Measurements from ENCODE around the gene TFDP3.

The TFDP3 gene

DNA sequence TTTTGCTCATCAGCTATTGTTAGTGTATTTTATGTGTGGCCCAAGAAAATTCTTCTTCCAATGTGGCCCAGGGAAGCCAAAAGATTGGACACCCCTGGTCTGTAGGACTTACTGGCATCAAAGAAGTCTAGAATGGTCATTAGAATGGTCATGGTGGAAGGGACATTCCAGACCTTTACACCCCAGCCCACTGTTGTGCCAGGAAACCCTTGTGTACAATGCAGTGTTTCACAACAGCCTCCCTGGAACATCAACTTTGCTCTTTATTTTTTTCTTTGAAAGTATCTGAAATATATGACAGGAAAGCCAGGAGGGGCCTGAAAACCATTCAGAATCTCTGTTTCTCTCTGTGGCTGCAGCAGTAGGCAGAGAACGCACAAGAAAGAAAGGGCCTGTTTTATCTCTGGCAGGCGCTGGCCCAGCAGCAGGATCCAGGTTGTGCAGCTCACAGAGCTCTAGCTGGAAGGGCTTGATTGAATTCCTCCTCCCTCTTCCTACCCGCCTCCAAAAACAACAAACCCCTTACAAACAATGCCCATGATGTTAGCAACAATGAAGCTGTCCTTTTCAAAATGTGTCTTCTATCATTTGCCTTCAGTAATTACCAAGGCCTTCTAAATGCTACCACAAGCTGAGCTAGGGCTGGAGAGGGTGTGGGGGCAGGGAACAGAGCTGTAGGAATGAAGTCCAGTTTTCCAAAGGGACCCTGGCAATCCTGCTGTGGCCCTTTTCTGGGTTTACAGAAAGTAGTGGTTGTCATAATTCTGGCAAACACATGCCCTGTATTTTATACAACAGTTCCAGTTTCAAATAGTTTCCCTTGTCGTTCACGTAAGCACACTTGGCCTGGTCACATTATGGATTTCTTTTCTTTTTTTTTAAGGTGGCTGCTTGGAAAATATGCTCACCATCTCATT, 32.3 kb upstream of the TFDP3 start:
- peak overlapping the region; percentile 40 for H3K27ac Mint-ChIP-seq
- H3K4me1 Mint-ChIP-seq = peaks cover 30% of the 10 kb centered on the region
- peaks cover 15% of the 10 kb centered on the region for H3K36me3 Mint-ChIP-seq (ENCODE audit: low read depth)
- peaks cover 36% of the 10 kb centered on the region for H3K9me3 Mint-ChIP-seq
- no peak for DNase-seq
- TF ChIP-seq, protein P1, sequence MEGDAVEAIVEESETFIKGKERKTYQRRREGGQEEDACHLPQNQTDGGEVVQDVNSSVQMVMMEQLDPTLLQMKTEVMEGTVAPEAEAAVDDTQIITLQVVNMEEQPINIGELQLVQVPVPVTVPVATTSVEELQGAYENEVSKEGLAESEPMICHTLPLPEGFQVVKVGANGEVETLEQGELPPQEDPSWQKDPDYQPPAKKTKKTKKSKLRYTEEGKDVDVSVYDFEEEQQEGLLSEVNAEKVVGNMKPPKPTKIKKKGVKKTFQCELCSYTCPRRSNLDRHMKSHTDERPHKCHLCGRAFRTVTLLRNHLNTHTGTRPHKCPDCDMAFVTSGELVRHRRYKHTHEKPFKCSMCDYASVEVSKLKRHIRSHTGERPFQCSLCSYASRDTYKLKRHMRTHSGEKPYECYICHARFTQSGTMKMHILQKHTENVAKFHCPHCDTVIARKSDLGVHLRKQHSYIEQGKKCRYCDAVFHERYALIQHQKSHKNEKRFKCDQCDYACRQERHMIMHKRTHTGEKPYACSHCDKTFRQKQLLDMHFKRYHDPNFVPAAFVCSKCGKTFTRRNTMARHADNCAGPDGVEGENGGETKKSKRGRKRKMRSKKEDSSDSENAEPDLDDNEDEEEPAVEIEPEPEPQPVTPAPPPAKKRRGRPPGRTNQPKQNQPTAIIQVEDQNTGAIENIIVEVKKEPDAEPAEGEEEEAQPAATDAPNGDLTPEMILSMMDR (IDR thresholded peaks at IDR 0.05) = no peak
- H3K4me3 Mint-ChIP-seq = no peak overlapping the region
- H3K27me3 Mint-ChIP-seq (ENCODE audit: low read depth, poor library complexity) = peaks cover 3% of the 10 kb centered on the region

DNA sequence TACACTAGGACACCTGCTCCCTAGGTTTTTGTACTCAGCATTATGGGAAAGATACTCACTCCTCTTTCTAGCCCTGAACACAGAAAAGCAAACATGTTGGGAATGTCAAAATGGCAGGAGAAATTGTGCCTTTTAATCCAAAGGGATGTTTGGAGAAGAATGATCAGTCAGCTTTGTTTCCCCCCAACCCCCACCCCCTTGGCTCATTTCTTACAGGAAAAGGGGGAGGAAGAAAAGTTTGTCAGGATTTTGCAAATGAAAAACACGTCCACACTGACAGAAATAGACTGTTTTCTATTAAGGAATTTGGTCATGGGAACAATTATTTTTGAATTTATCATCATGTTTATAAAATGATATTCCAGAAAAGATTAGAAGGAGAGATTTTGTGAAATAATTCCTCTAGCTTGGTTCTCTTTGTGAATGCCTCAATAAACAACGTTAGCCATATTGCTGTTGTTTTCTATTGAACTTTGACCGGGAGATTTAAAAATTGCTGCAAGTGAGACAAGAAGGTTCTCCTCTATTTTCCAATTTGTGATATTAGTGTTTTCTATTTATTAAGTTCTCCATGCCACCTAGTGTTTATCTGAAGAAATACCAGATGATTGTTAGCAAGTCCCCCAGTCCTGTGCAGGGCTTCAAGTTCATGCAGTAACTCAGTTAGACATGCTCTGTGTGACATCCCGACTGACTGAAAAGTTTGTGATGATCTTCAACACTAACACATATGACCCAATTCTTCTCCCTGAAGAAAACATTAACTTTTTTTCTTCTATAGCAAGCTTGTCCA, 31.3 kb upstream of the TFDP3 start:
- TF ChIP-seq, protein P1 (IDR thresholded peaks at IDR 0.05) = no peak
- Mint-ChIP-seq H3K36me3 (ENCODE audit: low read depth) (peaks cover 15% of the 10 kb centered on the region), H3K4me3 (no peak overlapping the region), H3K27me3 (ENCODE audit: low read depth, poor library complexity) (peaks cover 3% of the 10 kb centered on the region), H3K9me3 (peaks cover 39% of the 10 kb centered on the region), H3K27ac (no peak overlapping the region), H3K4me1 (peaks cover 30% of the 10 kb centered on the region)
- no peak for DNase-seq

DNA sequence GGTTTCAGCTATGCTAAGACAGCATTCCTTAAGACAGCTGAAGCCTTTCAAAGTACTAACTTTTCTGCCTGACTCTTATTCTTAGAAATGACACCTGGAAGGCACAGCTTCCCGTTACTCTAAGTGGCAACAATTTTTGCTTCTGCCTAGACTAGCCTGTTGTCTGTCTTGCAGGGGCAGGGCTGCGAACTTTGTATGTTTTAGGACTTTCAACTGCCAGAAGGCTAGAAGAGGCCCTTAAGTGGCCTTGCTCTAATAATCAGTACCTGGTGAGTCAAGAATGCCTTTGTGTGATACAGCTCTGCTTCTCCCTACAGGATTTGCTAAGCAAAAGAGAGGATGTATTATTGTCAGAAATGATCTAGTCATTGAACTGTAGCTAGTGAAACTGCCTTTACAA, 30.0 kb upstream of the TFDP3 start:
- TF ChIP-seq, protein P1 (IDR thresholded peaks at IDR 0.05) = no peak
- H3K27ac Mint-ChIP-seq = no peak overlapping the region
- H3K4me1 Mint-ChIP-seq = peaks cover 30% of the 10 kb centered on the region
- H3K9me3 Mint-ChIP-seq = peaks cover 39% of the 10 kb centered on the region
- no peak for DNase-seq
- no peak overlapping the region for H3K4me3 Mint-ChIP-seq
- peaks cover 3% of the 10 kb centered on the region for H3K27me3 Mint-ChIP-seq (ENCODE audit: low read depth, poor library complexity)
- peaks cover 15% of the 10 kb centered on the region for H3K36me3 Mint-ChIP-seq (ENCODE audit: low read depth)

DNA sequence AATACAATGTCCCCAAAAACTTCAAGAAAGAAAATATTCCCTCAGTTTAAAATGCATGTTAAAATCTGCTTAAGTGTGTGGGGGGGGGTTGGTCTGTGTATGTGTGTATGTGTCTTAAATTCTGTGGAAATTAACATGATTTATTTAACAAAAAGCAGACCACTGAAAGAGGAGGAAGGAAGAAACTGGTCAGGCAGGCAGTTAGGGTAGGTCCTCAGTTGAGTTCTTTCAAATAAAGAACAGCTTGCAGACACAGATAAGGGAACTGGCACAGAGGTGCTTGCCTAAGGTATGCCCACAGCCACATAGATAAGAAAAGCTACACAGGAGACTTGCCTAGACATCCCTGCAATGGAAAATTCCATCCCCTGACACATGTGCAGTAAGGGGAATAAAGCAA, 28.8 kb upstream of the TFDP3 start:
- Mint-ChIP-seq H3K9me3 (peaks cover 39% of the 10 kb centered on the region), H3K27me3 (ENCODE audit: low read depth, poor library complexity) (peaks cover 3% of the 10 kb centered on the region), H3K4me3 (no peak overlapping the region), H3K4me1 (peaks cover 22% of the 10 kb centered on the region), H3K36me3 (ENCODE audit: low read depth) (peaks cover 15% of the 10 kb centered on the region), H3K27ac (no peak overlapping the region)
- DNase-seq = no peak
- TF ChIP-seq, protein P1 (IDR thresholded peaks at IDR 0.05) = no peak

DNA sequence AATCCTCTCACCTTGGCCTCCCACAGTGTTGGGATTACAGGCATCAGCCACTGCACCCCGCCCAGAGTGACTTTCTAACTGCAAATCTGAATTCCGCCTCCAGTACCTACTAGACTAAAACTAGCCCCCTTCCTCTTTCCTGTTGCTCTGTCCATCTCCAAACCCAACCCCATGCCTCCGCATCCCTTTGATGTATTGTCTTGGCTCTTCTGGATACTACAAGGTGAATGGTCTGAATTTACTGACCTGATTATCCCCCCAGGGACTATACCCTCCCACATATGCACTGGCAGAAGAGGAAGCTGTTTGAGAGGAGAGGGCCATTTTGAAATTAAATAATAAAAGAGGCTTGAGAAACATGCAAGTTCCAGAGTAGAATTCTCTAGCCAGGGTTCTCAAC, 17.7 kb upstream of the TFDP3 start:
- Mint-ChIP-seq H3K36me3 (ENCODE audit: low read depth) (no peaks in the 10 kb centered on the region), H3K27me3 (ENCODE audit: low read depth, poor library complexity) (peaks cover 15% of the 10 kb centered on the region), H3K27ac (no peak overlapping the region), H3K9me3 (no peaks in the 10 kb centered on the region), H3K4me1 (peaks cover 11% of the 10 kb centered on the region), H3K4me3 (no peak overlapping the region)
- DNase-seq = no peak
- TF ChIP-seq, protein P1 (IDR thresholded peaks at IDR 0.05) = no peak
